GM12878 (cell line): Measurements from ENCODE around the gene PCYT1B. TPM values are rescaled to one million over a fixed set of nuclear protein-coding genes. Genes with fewer than 3 reads are reported as not detected.

Source experiments
- ATAC-seq: fragments of 200-7000 bp; cut with Tn5 transposase; 3 replicates; pipeline ENCODE4 v1.9.1; 2020; ENCODE audit warnings: mild to moderate bottlenecking, moderate library complexity
- BruUV-seq: library from RNA; stranded (reverse); fragments of 400-500 nt; replicated peaks from 2 replicates; lab custom pipeline; 2021; lab: Mats Ljungman, UMichigan
- CTCF ChIA-PET: fragments of 300-600 bp; sonication (Branson Sonifier 250); formaldehyde crosslinking; extraction: SDS; loops from one replicate; lab custom pipeline; 2021; ENCODE audit warnings: inconsistent platforms; lab: Yijun Ruan, JAX
- POLR2A ChIA-PET: fragments of 350-600 bp; formaldehyde crosslinking; extraction: SDS; loops from one replicate; lab custom pipeline; 2021; ENCODE audit warnings: inconsistent platforms; lab: Charles Lee
- RAD21 ChIA-PET: fragments of 300-600 bp; sonication (Branson Sonifier 250); formaldehyde crosslinking; loops from one replicate; lab custom pipeline; 2023; ENCODE audit warnings: antibody characterized with exemption; ENCODE audit not compliant: unreplicated experiment; lab: Charles Lee
- SMC1A ChIA-PET: fragments of 300-600 bp; sonication (Branson Sonifier 250); formaldehyde crosslinking; loops from one replicate; lab custom pipeline; 2023; ENCODE audit not compliant: unreplicated experiment, uncharacterized antibody; lab: Charles Lee
- DNase-seq: peaks from one replicate; pipeline ENCODE4 v3.0.0-alpha.2; 2011; ENCODE audit warnings: low read depth, low spot score
- FAIRE-seq: peaks from 3 replicates; lab custom pipeline; 2011; peaks lifted over from hg19 to GRCh38; lab: Jason Lieb, UNC
- H2AFZ ChIP-seq: 2 replicates; pipeline ENCODE4 v1.6.0; 2011; ENCODE audit warnings: low read depth, low read length, control low read depth; ENCODE audit not compliant: control insufficient read depth
- H3K27ac ChIP-seq: 2 replicates; pipeline ENCODE4 v1.5.1; 2011; ENCODE audit warnings: control low read depth; ENCODE audit not compliant: control insufficient read depth, insufficient read depth
- H3K27me3 ChIP-seq, 2 experiments: replicated peaks in 1 of 2; 2 replicates each; pipeline versions ENCODE4 v1.6.0 to v1.6.1; 2011; ENCODE audit warnings: low read length in 1 of 2; ENCODE audit not compliant: control insufficient read depth in 2 of 2, insufficient read depth in 2 of 2
- H3K36me3 ChIP-seq, 2 experiments: 2 replicates each; pipeline ENCODE4 v1.5.1; 2011; ENCODE audit warnings: low read length in 1 of 2; ENCODE audit not compliant: control insufficient read depth in 2 of 2, insufficient read depth in 2 of 2
- H3K4me1 ChIP-seq: 2 replicates; pipeline ENCODE4 v1.6.1; 2011; ENCODE audit warnings: mild to moderate bottlenecking, low read length, moderate library complexity, mixed read lengths; ENCODE audit not compliant: control insufficient read depth, insufficient read depth
- H3K4me2 ChIP-seq: 2 replicates; pipeline ENCODE4 v1.6.0; 2011; ENCODE audit warnings: control low read depth; ENCODE audit not compliant: control insufficient read depth, insufficient read depth
- H3K4me3 ChIP-seq: fragments of 200-600 bp; sonication (generic); 2 replicates; pipeline ENCODE4 v1.5.1; 2016
- H3K79me2 ChIP-seq: 2 replicates; pipeline ENCODE4 v1.6.0; 2011; ENCODE audit warnings: low read length; ENCODE audit not compliant: control insufficient read depth, insufficient read depth
- H3K9ac ChIP-seq: 2 replicates; pipeline ENCODE4 v1.8.0; 2011; ENCODE audit warnings: low read length, control low read depth, mixed read lengths; ENCODE audit not compliant: control insufficient read depth, insufficient read depth
- H3K9me3 ChIP-seq: replicated peaks from 3 replicates; pipeline ENCODE4 v1.5.1; 2011; ENCODE audit warnings: mild to moderate bottlenecking, low read length; ENCODE audit not compliant: control insufficient read depth, insufficient read depth
- H4K20me1 ChIP-seq: 2 replicates; pipeline ENCODE4 v1.6.0; 2011; ENCODE audit not compliant: control insufficient read depth, insufficient read depth
- BACH1 ChIP-seq: fragments of 450-650 bp; IDR thresholded peaks from 2 replicates; pipeline ENCODE4 v1.6.1; 2017; ENCODE audit warnings: mild to moderate bottlenecking, borderline replicate concordance
- BCL11A ChIP-seq: IDR thresholded peaks from 2 replicates; pipeline ENCODE4 v1.6.1; 2011; ENCODE audit warnings: low read depth, low read length
- CHD2 ChIP-seq: IDR thresholded peaks from 2 replicates; pipeline ENCODE4 v1.6.1; 2011; ENCODE audit warnings: low read depth, low read length, improper control_type of control experiment, borderline replicate concordance
- EED ChIP-seq: sonication (generic); IDR thresholded peaks from 2 replicates; pipeline ENCODE4 v1.6.1; 2016; ENCODE audit warnings: antibody characterized with exemption, low read depth
- ETV6 ChIP-seq, 2 experiments: fragments of 450-650 bp in 1 of 2; IDR thresholded peaks in 1 of 2; conservative IDR thresholded peaks in 1 of 2; 2 replicates each; pipeline ENCODE4 v1.6.1; 2014; ENCODE audit warnings: antibody characterized with exemption in 1 of 2, borderline replicate concordance in 1 of 2, low read depth in 1 of 2, mild to moderate bottlenecking in 1 of 2, moderate library complexity in 1 of 2
- FOXM1 ChIP-seq: IDR thresholded peaks from 2 replicates; pipeline ENCODE4 v1.6.1; 2012; ENCODE audit warnings: low read depth, mild to moderate bottlenecking, inconsistent platforms, low read length, moderate library complexity
- IKZF2 ChIP-seq, 2 experiments: fragments of 450-650 bp; IDR thresholded peaks; 2 replicates each; pipeline ENCODE4 v1.6.1; 2017; ENCODE audit warnings: mild to moderate bottlenecking in 2 of 2, moderate library complexity in 2 of 2
- JUNB ChIP-seq: IDR thresholded peaks from 2 replicates; pipeline ENCODE4 v1.6.1; 2016; ENCODE audit warnings: antibody characterized with exemption, mild to moderate bottlenecking
- MTA2 ChIP-seq: fragments of 450-650 bp; IDR thresholded peaks from 2 replicates; pipeline ENCODE4 v1.6.1; 2016; ENCODE audit warnings: low read depth, mild to moderate bottlenecking, moderate library complexity
- NFIC ChIP-seq: IDR thresholded peaks from 2 replicates; pipeline ENCODE4 v1.6.1; 2012; ENCODE audit warnings: low read depth, mild to moderate bottlenecking, inconsistent platforms, low read length, moderate library complexity
- NR2C2 ChIP-seq: IDR thresholded peaks from 2 replicates; pipeline ENCODE4 v1.6.1; 2011; ENCODE audit warnings: borderline replicate concordance, low read depth; ENCODE audit not compliant: control insufficient read depth, insufficient read length
- RAD21 ChIP-seq: IDR thresholded peaks from 2 replicates; pipeline ENCODE4 v1.6.1; 2011; ENCODE audit warnings: mild to moderate bottlenecking, low read depth, low read length, moderate library complexity; ENCODE audit not compliant: insufficient read depth
- RAD51 ChIP-seq: fragments of 450-650 bp; IDR thresholded peaks from 2 replicates; pipeline ENCODE4 v1.6.1; 2016; ENCODE audit warnings: moderate library complexity, mild to moderate bottlenecking, inconsistent platforms
- RUNX3 ChIP-seq: IDR thresholded peaks from 2 replicates; pipeline ENCODE4 v1.6.1; 2012; ENCODE audit warnings: low read length, inconsistent platforms
- SPI1 ChIP-seq: IDR thresholded peaks from 2 replicates; pipeline ENCODE4 v1.6.1; 2011; ENCODE audit warnings: low read depth, mild to moderate bottlenecking, low read length, moderate library complexity, borderline replicate concordance; ENCODE audit not compliant: insufficient read depth
- YY1 ChIP-seq: IDR thresholded peaks from 2 replicates; pipeline ENCODE4 v1.6.1; 2011; ENCODE audit warnings: low read depth, mild to moderate bottlenecking, low read length
- ZNF384 ChIP-seq: IDR thresholded peaks from 2 replicates; pipeline ENCODE4 v1.6.1; 2012; ENCODE audit warnings: low read depth, mild to moderate bottlenecking, low read length, improper control_type of control experiment, borderline replicate concordance
- WGBS: methylation state at CpG from one replicate; pipeline ENCODE4 v1.1.6; 2016; ENCODE audit warnings: low lambda C conversion rate; ENCODE audit not compliant: insufficient replicate concordance, insufficient coverage; ENCODE audit errors: missing lambda C conversion rate; 5-methylcytosine and 5-hydroxymethylcytosine counted together
- in situ Hi-C: fragments of 300-500 bp; cut with MboI; formaldehyde crosslinking; loops from 9 replicates; pipeline ENCODE4 v1.14.3; 2018; ENCODE audit warnings: mixed read lengths
- intact Hi-C: fragments of 100-400 bp; cut with micrococcal nuclease; formaldehyde crosslinking; loops from one replicate; pipeline ENCODE4 v1.14.2; 2022; ENCODE audit not compliant: unreplicated experiment
- polyA plus RNA-seq, 11 experiments: library from polyadenylated mRNA; depleted of rRNA in 4 of 11; unstranded in 6 of 11; stranded (reverse) in 5 of 11; fragments of >200 nt; fragmentation: Nextera tagmentation in 4 of 11; fragmentation: Illumina TruSeq in 1 of 11; extraction: Ambion mirVana in 4 of 11; extraction: Trizol in 1 of 11; gene quantifications; 1 replicate in 1 of 11; 2 replicates in 10 of 11; pipeline versions ENCODE4 v1.2.1 to v1.2.3, GENCODE V29; 2011 to 2016; ENCODE audit warnings: inconsistent platforms in 2 of 11, missing spikeins in 2 of 11, low read depth in 1 of 11
- total RNA-seq, 4 experiments: library from RNA; depleted of rRNA in 3 of 4; stranded (reverse); fragments of >200 nt in 3 of 4; fragmentation: Illumina TruSeq in 1 of 4; extraction: Trizol in 1 of 4; gene quantifications; 2 replicates each; pipeline versions ENCODE4 v1.2.1 to v1.2.3, GENCODE V29; 2013 to 2021
- TF ChIP-seq, protein P1 (sequence below): fragments of 450-650 bp; IDR thresholded peaks from 2 replicates; pipeline ENCODE4 v1.6.1; 2017; ENCODE audit warnings: mild to moderate bottlenecking, moderate library complexity
- TF ChIP-seq, protein P2 (sequence below): fragments of 450-650 bp; IDR thresholded peaks from 2 replicates; pipeline ENCODE4 v1.6.1; 2017; ENCODE audit warnings: mild to moderate bottlenecking, low read depth, inconsistent platforms; ENCODE audit not compliant: poor library complexity, severe bottlenecking

Gene PCYT1B
- total and polyA plus RNA-seq, 10 of the 15 experiments (the other 5 are each of a cell fraction or from before 2014, with no cell fraction given): 0.10 TPM; not detected in 9

DNA sequence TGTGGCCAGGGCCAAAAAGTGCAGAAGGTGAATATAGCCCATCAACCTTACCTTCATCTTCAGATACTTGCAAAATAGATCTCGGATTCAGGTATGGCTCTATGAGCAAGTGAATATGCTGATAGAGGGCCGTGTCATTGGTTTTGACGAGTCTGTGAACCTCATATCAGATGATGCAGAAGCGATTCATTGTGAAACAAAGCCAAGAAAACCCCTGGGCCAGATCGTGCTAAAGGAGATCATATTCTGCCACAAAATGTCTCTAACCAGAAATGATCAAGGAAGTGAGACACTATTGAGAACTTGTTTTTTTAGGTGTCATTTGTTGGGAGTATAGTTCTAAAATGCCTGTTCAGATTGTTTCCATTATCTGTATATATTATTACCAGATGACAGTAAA, 133.7 kb downstream of the PCYT1B start:
- RAD21 ChIA-PET: interaction anchor here (1.3 kb wide), 2 partner anchors 13 to 14 kb away, joined by 3 to 4 read pairs; no protein-coding TSS in a partner anchor
- ATAC-seq: peak; percentile 98
- CTCF ChIA-PET: interaction anchor here (1.6 to 2.1 kb wide), 2 partner anchors 13 to 117 kb away, joined by 4 read pairs; no protein-coding TSS in a partner anchor
- TF ChIP-seq, protein P1, sequence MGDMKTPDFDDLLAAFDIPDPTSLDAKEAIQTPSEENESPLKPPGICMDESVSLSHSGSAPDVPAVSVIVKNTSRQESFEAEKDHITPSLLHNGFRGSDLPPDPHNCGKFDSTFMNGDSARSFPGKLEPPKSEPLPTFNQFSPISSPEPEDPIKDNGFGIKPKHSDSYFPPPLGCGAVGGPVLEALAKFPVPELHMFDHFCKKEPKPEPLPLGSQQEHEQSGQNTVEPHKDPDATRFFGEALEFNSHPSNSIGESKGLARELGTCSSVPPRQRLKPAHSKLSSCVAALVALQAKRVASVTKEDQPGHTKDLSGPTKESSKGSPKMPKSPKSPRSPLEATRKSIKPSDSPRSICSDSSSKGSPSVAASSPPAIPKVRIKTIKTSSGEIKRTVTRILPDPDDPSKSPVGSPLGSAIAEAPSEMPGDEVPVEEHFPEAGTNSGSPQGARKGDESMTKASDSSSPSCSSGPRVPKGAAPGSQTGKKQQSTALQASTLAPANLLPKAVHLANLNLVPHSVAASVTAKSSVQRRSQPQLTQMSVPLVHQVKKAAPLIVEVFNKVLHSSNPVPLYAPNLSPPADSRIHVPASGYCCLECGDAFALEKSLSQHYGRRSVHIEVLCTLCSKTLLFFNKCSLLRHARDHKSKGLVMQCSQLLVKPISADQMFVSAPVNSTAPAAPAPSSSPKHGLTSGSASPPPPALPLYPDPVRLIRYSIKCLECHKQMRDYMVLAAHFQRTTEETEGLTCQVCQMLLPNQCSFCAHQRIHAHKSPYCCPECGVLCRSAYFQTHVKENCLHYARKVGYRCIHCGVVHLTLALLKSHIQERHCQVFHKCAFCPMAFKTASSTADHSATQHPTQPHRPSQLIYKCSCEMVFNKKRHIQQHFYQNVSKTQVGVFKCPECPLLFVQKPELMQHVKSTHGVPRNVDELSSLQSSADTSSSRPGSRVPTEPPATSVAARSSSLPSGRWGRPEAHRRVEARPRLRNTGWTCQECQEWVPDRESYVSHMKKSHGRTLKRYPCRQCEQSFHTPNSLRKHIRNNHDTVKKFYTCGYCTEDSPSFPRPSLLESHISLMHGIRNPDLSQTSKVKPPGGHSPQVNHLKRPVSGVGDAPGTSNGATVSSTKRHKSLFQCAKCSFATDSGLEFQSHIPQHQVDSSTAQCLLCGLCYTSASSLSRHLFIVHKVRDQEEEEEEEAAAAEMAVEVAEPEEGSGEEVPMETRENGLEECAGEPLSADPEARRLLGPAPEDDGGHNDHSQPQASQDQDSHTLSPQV: 0 out of 2 replicates have a peak, but pooled peaks have one; percentile 0
- TF ChIP-seq BACH1 (peak; percentile 54; the same call in 1 of the 2 replicates), JUNB (peak; percentile 74), ZNF384 (peak; percentile 38; the same call in 1 of the 2 replicates), ETV6 (conservative IDR thresholded peaks at IDR 0.05 in 1 of 2, IDR thresholded peaks at IDR 0.05 in 1 of 2; ENCODE audit: borderline replicate concordance in 1 of 2, low read depth in 1 of 2) (peak in 1 of 2 experiments; percentile 77; a peak in 2 of 4 replicates), MTA2 (peak; percentile 74), EED (no peak), RAD21 (no peak), FOXM1 (0 out of 2 replicates have a peak, but pooled peaks have one; percentile 33), YY1 (0 out of 2 replicates have a peak, but pooled peaks have one; percentile 31), RUNX3 (peak; percentile 80), NR2C2 (no peak), IKZF2 (IDR thresholded peaks at IDR 0.05) (peak; percentile 21 to 27; a peak in 2 of 4 replicates), RAD51 (0 out of 2 replicates have a peak, but pooled peaks have one; percentile 21), BCL11A (peak; percentile 88), SPI1 (peak; percentile 70; the same call in 1 of the 2 replicates), CHD2 (peak; percentile 52; the same call in 1 of the 2 replicates), NFIC (peak; percentile 78)
- TF ChIP-seq, protein P2, sequence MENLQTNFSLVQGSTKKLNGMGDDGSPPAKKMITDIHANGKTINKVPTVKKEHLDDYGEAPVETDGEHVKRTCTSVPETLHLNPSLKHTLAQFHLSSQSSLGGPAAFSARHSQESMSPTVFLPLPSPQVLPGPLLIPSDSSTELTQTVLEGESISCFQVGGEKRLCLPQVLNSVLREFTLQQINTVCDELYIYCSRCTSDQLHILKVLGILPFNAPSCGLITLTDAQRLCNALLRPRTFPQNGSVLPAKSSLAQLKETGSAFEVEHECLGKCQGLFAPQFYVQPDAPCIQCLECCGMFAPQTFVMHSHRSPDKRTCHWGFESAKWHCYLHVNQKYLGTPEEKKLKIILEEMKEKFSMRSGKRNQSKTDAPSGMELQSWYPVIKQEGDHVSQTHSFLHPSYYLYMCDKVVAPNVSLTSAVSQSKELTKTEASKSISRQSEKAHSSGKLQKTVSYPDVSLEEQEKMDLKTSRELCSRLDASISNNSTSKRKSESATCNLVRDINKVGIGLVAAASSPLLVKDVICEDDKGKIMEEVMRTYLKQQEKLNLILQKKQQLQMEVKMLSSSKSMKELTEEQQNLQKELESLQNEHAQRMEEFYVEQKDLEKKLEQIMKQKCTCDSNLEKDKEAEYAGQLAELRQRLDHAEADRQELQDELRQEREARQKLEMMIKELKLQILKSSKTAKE: peak; percentile 46

More for the DNA sequence above, 133.7 kb downstream of the PCYT1B start:
- H3K9me3 ChIP-seq: no peaks in the 10 kb centered on the region
- BruUV-seq: no TSS peak
- POLR2A ChIA-PET: interaction anchor here (0.7 kb wide), 1 partner anchor 14 kb away, joined by 5 read pairs; no protein-coding TSS in a partner anchor
- intact Hi-C loops: no loop called here
- H4K20me1 ChIP-seq: no peaks in the 10 kb centered on the region
- H3K27ac ChIP-seq: peak overlapping the region; percentile 66
- H3K9ac ChIP-seq: no peak overlapping the region
- H3K27me3 ChIP-seq: no peaks in the 10 kb centered on the region
- no peaks in the 10 kb centered on the region for H3K36me3 ChIP-seq
- H3K4me3 ChIP-seq: no peak overlapping the region
- in situ Hi-C loops: no loop called here
- no peak overlapping the region for H3K4me2 ChIP-seq
- FAIRE-seq (no peak), DNase-seq (peak; percentile 63)
- SMC1A ChIA-PET: interaction anchor here (0.8 to 2.4 kb wide), 6 partner anchors 12 to 143 kb away, joined by 3 to 9 read pairs (median 4); no protein-coding TSS in a partner anchor
- H2AFZ ChIP-seq: no peak overlapping the region
- WGBS: 4% methylated on average over 5 of the region's 5 CpGs
- no peaks in the 10 kb centered on the region for H3K79me2 ChIP-seq
- peaks cover 5% of the 10 kb centered on the region for H3K4me1 ChIP-seq
